Activated CD8-positive, alpha-beta memory T cell treated with anti-CD3 and anti-CD28 coated beads, Interleukin-2, amount 50 U/mL, for 4 hours (primary cell): ENCODE data around the gene SLC6A18.
"Not testable (repeated sequence)": the region's sequence is repeated elsewhere in the genome, so short reads cannot be mapped to it uniquely, and the experiment has no call there.

Source experiments
- DNase-seq: peaks from one replicate; pipeline ENCODE4 v3.0.0-alpha.2; 2020

Gene SLC6A18

GRCh38 chr5:1216918-1217295, 8.3 kb upstream of the SLC6A18 start:
- no peak for DNase-seq

- DNase-seq: no peak
Observed at GRCh38 chr5:1217596-1218206, 7.5 kb upstream of the SLC6A18 start.

- DNase-seq: no peak
Observed at GRCh38 chr5:1218351-1219080, 6.7 kb upstream of the SLC6A18 start.

- DNase-seq: no peak
Observed at GRCh38 chr5:1219098-1219767, 5.9 kb upstream of the SLC6A18 start.

GRCh38 chr5:1219768-1220100, 5.4 kb upstream of the SLC6A18 start:
- DNase-seq: no peak

- DNase-seq: no peak
Observed at GRCh38 chr5:1220351-1220750, 4.8 kb upstream of the SLC6A18 start.

- DNase-seq: no peak
Observed at GRCh38 chr5:1220831-1221230, 4.3 kb upstream of the SLC6A18 start.

- DNase-seq: no peak
Observed at GRCh38 chr5:1221721-1222120, 3.5 kb upstream of the SLC6A18 start.

GRCh38 chr5:1222147-1222546, 3.0 kb upstream of the SLC6A18 start:
- DNase-seq: no peak

GRCh38 chr5:1222621-1223277, 2.4 kb upstream of the SLC6A18 start:
- DNase-seq: no peak

GRCh38 chr5:1223278-1223670, 1.9 kb upstream of the SLC6A18 start:
- DNase-seq: no peak

GRCh38 chr5:1224631-1225030, 550 bp upstream of the SLC6A18 start:
- no peak for DNase-seq

GRCh38 chr5:1226231-1226630, 1.1 kb downstream of the SLC6A18 start:
- DNase-seq: no peak

GRCh38 chr5:1226839-1227581, 1.8 kb downstream of the SLC6A18 start:
- no peak for DNase-seq

GRCh38 chr5:1227667-1228066, 2.5 kb downstream of the SLC6A18 start:
- DNase-seq: no peak

- DNase-seq: no peak
Observed at GRCh38 chr5:1228120-1228519, 2.9 kb downstream of the SLC6A18 start.

GRCh38 chr5:1229023-1229422, 3.8 kb downstream of the SLC6A18 start:
- DNase-seq: not testable (repeated sequence)

- no peak for DNase-seq
Observed at GRCh38 chr5:1229822-1230221, 4.6 kb downstream of the SLC6A18 start.

- DNase-seq: no peak
Observed at GRCh38 chr5:1230551-1230950, 5.4 kb downstream of the SLC6A18 start.

- DNase-seq: no peak
Observed at GRCh38 chr5:1231354-1231905, 6.2 kb downstream of the SLC6A18 start.

GRCh38 chr5:1232780-1233179, 7.6 kb downstream of the SLC6A18 start:
- no peak for DNase-seq

GRCh38 chr5:1235379-1235778, 10.2 kb downstream of the SLC6A18 start:
- no peak for DNase-seq

GRCh38 chr5:1235838-1236237, 10.7 kb downstream of the SLC6A18 start:
- no peak for DNase-seq
